GM19099 (cell line): ENCODE results near the gene CES4A.

ENCODE experiments used
- POLR2A ChIP-seq: IDR thresholded peaks from 3 replicates; pipeline ENCODE4 v1.6.1; 2011; ENCODE audit warnings: low read depth; ENCODE audit not compliant: insufficient read length; ENCODE audit errors: extremely low read depth

The CES4A gene

GRCh38 chr16:66952430-66953110, 35.8 kb upstream of the CES4A start:
- TF ChIP-seq POLR2A: no peak

- TF ChIP-seq POLR2A: no peak
Observed at GRCh38 chr16:66953462-66954096, 34.8 kb upstream of the CES4A start.

GRCh38 chr16:66954097-66954659, 34.2 kb upstream of the CES4A start:
- no peak for TF ChIP-seq POLR2A

GRCh38 chr16:66958857-66959703, 29.3 kb upstream of the CES4A start:
- no peak for TF ChIP-seq POLR2A

- no peak for TF ChIP-seq POLR2A
Observed at GRCh38 chr16:66959704-66960161, 28.7 kb upstream of the CES4A start.

- no peak for TF ChIP-seq POLR2A
Observed at GRCh38 chr16:66960270-66960669, 28.1 kb upstream of the CES4A start.

- TF ChIP-seq POLR2A: no peak
Observed at GRCh38 chr16:66961065-66961744, 27.2 kb upstream of the CES4A start, which contains the start of gene CES3. CES3 (plus strand) TSS chr16:66961266; CDS start chr16:66961308, 42 bp downstream.

- TF ChIP-seq POLR2A: no peak
Observed at GRCh38 chr16:66961914-66962313, 26.5 kb upstream of the CES4A start.

- no peak for TF ChIP-seq POLR2A
Observed at GRCh38 chr16:66964049-66964448, 24.3 kb upstream of the CES4A start.

GRCh38 chr16:66968847-66969246, 19.5 kb upstream of the CES4A start:
- no peak for TF ChIP-seq POLR2A

GRCh38 chr16:66970775-66971720, 17.3 kb upstream of the CES4A start:
- TF ChIP-seq POLR2A: no peak

GRCh38 chr16:66972983-66973382, 15.4 kb upstream of the CES4A start:
- TF ChIP-seq POLR2A: no peak

GRCh38 chr16:66973716-66974115, 14.7 kb upstream of the CES4A start:
- no peak for TF ChIP-seq POLR2A
